SK-N-MC (cell line): ENCODE results near the gene SAFB2.

ENCODE experiments used
- EZH2 ChIP-seq: fragments of 200-600 bp; sonication (generic); IDR thresholded peaks from one replicate; pipeline ENCODE4 v1.6.1; 2017; ENCODE audit warnings: antibody characterized with exemption
- FOXP2 ChIP-seq: optimal IDR thresholded peaks from 2 replicates; pipeline ENCODE3; 2011; ENCODE audit warnings: mild to moderate bottlenecking, moderate library complexity; ENCODE audit not compliant: insufficient read depth; ENCODE audit errors: extremely low read length, control extremely low read depth
- POLR2AphosphoS5 ChIP-seq: IDR thresholded peaks from 2 replicates; pipeline ENCODE4 v1.6.1; 2012; ENCODE audit warnings: mild to moderate bottlenecking, low read depth, low read length, borderline replicate concordance

GRCh38 chr19:5648464-5648863 lies 25.9 kb upstream of the SAFB2 start:
- no peak for TF ChIP-seq POLR2AphosphoS5
- TF ChIP-seq EZH2: no peak
- TF ChIP-seq FOXP2: no peak
